Thoracic aorta (tissue), 2 donors: ENCODE data around the gene MVB12B. TPM values are rescaled to one million over a fixed set of nuclear protein-coding genes. Genes with fewer than 3 reads are reported as not detected.

Experiments used
- ATAC-seq: fragments of 150-250 bp; one replicate; pipeline ENCODE4 v1.8.0; 2017; ENCODE audit warnings: low read depth; ENCODE audit not compliant: insufficient number of reproducible peaks, low FRiP score
- DNase-seq: peaks from one replicate; pipeline ENCODE4 v3.0.0-alpha.2; 2020; ENCODE audit warnings: low spot score
- H3K27ac ChIP-seq, 2 donors: fragments of 200-600 bp; sonication (generic); 1 replicate in 1 of 2; 2 replicates in 1 of 2; pipeline ENCODE4 v1.5.1; 2016; ENCODE audit warnings: mild to moderate bottlenecking in 2 of 2, moderate library complexity in 2 of 2
- H3K27me3 ChIP-seq: fragments of 200-600 bp; sonication (generic); replicated peaks from 2 replicates; pipeline ENCODE4 v1.6.0; 2016; ENCODE audit warnings: mild to moderate bottlenecking; ENCODE audit not compliant: insufficient read depth
- H3K36me3 ChIP-seq: fragments of 200-600 bp; sonication (generic); one replicate; pipeline ENCODE4 v1.5.1; 2016
- H3K4me1 ChIP-seq, 2 donors: fragments of 200-600 bp; sonication (generic); 1 replicate in 1 of 2; 2 replicates in 1 of 2; pipeline versions ENCODE4 v1.5.1 to v1.6.0; 2016; ENCODE audit warnings: low read depth in 2 of 2, mild to moderate bottlenecking in 1 of 2; ENCODE audit not compliant: control insufficient read depth in 1 of 2
- H3K4me3 ChIP-seq: fragments of 200-600 bp; sonication (generic); 2 replicates; pipeline ENCODE4 v1.5.1; 2016; ENCODE audit warnings: mild to moderate bottlenecking
- H3K9me3 ChIP-seq: fragments of 200-600 bp; sonication (generic); 2 replicates; pipeline ENCODE4 v1.5.1; 2016
- total RNA-seq, 2 donors: library from RNA; depleted of rRNA; stranded (reverse); fragments of >200 nt; gene quantifications; one replicate each; pipeline versions ENCODE4 v1.1.0 to v1.2.3, GENCODE V29; 2016
- TF ChIP-seq, protein P1 (sequence below): fragments of 200-600 bp; sonication (generic); IDR thresholded peaks from one replicate; pipeline ENCODE4 v1.5.1; 2019; ENCODE audit warnings: antibody characterized with exemption

Gene MVB12B
- total RNA-seq, 2 donors from 2014 or later = 18.4 to 21.7 TPM

DNA sequence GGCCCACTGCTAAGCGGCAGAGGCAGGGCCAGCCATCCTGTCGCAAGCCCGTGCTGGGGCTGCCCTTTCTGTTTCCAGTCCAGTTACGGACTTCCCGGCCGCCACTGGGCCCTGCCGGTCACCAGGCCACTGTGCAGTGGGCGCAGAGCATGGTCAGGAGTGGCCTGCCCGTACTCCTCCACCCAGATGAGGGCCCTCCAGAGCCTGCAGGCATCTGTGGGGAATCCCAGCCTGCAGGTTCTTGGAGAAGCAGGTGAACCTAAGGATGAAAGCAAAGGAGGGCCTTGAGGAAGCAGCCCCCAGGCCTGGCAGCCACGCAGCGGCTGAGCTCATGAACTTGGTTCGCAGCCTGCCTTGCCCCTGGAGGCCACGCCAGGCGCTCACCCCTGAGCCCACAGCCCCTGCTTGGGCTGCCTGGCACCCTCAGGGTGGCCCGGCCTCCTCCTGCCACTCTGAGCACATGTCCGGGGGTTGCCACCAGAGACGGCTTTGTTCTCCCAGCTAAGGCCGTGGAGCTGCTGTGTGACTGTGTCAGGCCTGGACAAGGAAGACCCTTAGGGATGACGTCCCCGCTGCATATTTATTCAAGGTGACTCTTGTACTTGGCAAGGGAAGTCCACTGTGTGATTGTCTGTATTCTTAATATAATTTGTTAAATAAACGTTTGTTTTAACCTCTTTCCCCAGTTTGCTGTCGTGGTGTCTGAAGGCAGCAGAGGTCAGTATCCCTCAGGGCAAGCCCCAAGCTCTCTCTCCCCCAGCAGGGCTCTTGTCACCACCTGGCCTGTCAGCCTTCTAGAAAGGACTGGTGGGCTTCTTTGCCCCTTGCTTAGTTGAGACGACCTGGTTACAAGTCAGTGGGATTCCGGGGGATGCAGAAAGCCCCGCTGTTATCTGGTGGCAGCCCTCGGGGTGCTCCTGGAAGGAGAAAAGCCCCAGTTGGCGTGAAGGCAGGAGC is 180.0 kb downstream of the MVB12B start:
- Histone ChIP-seq H3K27ac (no peak overlapping the region), H3K4me3 (no peak overlapping the region), H3K27me3 (no peaks in the 10 kb centered on the region), H3K9me3 (no peaks in the 10 kb centered on the region), H3K4me1 (no peaks in the 10 kb centered on the region), H3K36me3 (peaks cover 12% of the 10 kb centered on the region)
- DNase-seq (no peak), ATAC-seq (no peak)
- TF ChIP-seq, protein P1, sequence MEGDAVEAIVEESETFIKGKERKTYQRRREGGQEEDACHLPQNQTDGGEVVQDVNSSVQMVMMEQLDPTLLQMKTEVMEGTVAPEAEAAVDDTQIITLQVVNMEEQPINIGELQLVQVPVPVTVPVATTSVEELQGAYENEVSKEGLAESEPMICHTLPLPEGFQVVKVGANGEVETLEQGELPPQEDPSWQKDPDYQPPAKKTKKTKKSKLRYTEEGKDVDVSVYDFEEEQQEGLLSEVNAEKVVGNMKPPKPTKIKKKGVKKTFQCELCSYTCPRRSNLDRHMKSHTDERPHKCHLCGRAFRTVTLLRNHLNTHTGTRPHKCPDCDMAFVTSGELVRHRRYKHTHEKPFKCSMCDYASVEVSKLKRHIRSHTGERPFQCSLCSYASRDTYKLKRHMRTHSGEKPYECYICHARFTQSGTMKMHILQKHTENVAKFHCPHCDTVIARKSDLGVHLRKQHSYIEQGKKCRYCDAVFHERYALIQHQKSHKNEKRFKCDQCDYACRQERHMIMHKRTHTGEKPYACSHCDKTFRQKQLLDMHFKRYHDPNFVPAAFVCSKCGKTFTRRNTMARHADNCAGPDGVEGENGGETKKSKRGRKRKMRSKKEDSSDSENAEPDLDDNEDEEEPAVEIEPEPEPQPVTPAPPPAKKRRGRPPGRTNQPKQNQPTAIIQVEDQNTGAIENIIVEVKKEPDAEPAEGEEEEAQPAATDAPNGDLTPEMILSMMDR = no peak

DNA sequence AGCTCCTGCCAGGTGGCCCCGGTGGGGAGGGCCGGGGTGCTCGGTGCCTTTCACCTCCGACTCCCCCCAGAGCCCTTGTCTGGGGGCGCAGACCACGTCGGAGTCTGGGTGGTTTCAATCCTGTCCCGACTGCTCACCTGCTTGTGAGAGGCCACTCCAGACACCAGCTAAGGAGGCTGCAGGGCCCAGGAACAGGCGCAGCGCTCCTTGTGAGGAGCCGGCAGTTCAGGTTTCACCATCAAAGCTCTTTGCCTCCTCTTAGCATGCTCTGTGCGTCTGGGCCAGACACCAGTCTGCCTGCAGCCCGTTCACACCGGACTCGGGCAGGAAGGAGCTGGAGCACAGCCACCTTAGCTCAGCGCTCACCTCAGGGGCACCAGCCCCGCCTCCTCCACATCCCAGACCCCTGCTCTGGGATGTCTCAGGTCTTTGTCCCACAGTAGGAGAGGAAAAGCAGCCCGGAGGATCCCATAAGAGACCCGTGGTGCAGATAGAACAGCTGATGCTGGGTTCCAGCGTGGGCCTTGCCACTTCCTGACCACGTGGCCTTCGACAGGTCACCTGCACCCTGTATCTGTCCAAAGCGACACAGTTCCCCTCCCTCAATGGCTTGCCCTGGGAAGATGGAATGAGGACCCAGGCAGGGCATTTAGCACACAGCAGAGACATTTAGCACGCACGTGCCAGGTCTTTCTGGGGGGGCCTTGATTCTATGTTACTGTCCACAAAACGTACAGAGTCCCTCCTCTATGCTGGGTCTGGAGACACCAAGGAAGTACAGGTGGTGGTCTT is 180.9 kb downstream of the MVB12B start:
- TF ChIP-seq, protein P1 = no peak
- Histone ChIP-seq H3K36me3 (peaks cover 12% of the 10 kb centered on the region), H3K9me3 (no peaks in the 10 kb centered on the region), H3K27me3 (no peaks in the 10 kb centered on the region), H3K4me3 (no peak overlapping the region), H3K4me1 (no peaks in the 10 kb centered on the region), H3K27ac (no peak overlapping the region)
- ATAC-seq = no peak
- no peak for DNase-seq

DNA sequence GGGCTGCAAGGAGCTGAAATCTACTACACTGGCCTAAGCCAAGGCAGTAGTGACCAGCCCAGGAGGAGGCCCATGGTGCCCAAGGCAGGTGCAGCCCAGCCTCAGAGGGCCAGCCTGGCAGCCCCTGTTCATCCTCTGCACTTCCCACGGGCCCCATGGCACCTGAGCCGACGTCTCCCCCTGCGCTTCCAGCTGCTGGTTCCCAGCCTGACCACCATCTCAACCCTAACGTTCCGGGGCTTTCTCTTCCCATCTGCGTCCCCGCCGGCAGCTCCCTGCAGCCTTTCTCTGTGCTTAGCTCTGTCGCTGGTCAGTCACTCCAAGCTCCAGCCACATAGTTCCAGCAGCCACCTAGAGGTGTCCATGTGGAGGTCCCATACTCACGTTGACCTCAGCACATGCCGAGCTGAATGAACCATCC is 181.6 kb downstream of the MVB12B start:
- no peaks in the 10 kb centered on the region for H3K27me3 ChIP-seq
- no peak for DNase-seq
- H3K9me3 ChIP-seq = no peaks in the 10 kb centered on the region
- TF ChIP-seq, protein P1 = no peak
- H3K4me3 ChIP-seq = no peak overlapping the region
- no peak for ATAC-seq
- no peak overlapping the region for H3K27ac ChIP-seq
- peaks cover 12% of the 10 kb centered on the region for H3K36me3 ChIP-seq
- H3K4me1 ChIP-seq = no peaks in the 10 kb centered on the region

DNA sequence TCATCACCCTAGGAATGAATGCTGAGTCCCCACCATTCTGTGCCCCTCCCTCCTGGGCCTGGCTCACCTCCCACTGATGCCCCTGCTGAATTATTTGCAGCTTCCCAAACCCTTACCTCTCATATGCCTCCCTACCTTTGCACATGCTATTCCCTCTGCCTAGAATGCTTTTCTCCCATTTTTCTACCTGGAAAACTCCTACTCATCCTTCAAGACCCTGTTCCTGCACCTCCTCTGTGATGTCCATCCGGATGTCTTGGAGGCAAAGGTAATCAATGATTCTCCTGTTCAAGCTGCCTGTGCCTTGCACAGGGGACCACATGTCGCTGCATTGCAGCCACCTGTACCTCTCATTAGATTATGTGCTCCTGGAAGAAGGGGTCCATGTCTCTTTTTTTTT is 182.3 kb downstream of the MVB12B start:
- no peaks in the 10 kb centered on the region for H3K27me3 ChIP-seq
- peaks cover 0 to 1% of the 10 kb centered on the region in 2 donors for H3K4me1 ChIP-seq
- peaks cover 5% of the 10 kb centered on the region for H3K36me3 ChIP-seq
- no peaks in the 10 kb centered on the region for H3K9me3 ChIP-seq
- ATAC-seq = no peak
- no peak overlapping the region for H3K27ac ChIP-seq
- TF ChIP-seq, protein P1 = no peak
- DNase-seq = no peak
- no peak overlapping the region for H3K4me3 ChIP-seq

DNA sequence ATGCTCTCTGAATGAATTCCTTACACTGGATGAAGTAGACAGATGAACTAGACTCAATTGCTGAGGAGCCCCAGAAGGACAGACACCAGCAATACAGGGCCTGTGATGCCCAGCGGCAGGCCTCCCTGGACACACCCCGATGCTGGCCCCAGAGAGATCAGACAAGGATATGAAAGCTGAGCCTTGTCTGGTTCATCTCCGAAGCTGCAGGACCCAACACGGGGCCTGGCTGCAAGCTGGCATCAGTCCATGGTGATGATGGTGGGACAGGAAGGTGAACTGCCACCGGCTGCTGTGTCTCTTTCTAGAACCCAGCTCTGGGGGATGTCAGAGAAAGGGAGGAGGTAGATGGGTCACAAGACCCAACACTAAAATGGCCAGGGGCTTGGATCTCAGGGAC is 183.1 kb downstream of the MVB12B start:
- H3K27me3 ChIP-seq = no peaks in the 10 kb centered on the region
- no peaks in the 10 kb centered on the region for H3K9me3 ChIP-seq
- H3K4me3 ChIP-seq = no peak overlapping the region
- H3K36me3 ChIP-seq = no peaks in the 10 kb centered on the region
- H3K27ac ChIP-seq = no peak overlapping the region
- TF ChIP-seq, protein P1 = no peak
- DNase-seq (no peak), ATAC-seq (no peak)
- peaks cover 0 to 4% of the 10 kb centered on the region in 2 donors for H3K4me1 ChIP-seq
